PFSK-1 (cell line): Measurements from ENCODE around the gene KDM1A.

Experiments used
- FOXP2 ChIP-seq: optimal IDR thresholded peaks from 2 replicates; pipeline ENCODE3; 2011; ENCODE audit warnings: borderline replicate concordance, control low read depth, inconsistent platforms; ENCODE audit not compliant: insufficient read depth; ENCODE audit errors: extremely low read length, extremely low read depth
- POLR2AphosphoS5 ChIP-seq: IDR thresholded peaks from 2 replicates; pipeline ENCODE4 v1.6.1; 2012; ENCODE audit warnings: low read depth, mild to moderate bottlenecking, control low read depth, low read length, moderate library complexity
- REST ChIP-seq, 2 experiments: IDR thresholded peaks; 2 replicates each; pipeline versions ENCODE4 v1.6.1 to v1.8.0; 2011 to 2012; ENCODE audit warnings: low read depth in 2 of 2, low read length in 2 of 2, control low read depth in 1 of 2, inconsistent platforms in 1 of 2, mild to moderate bottlenecking in 1 of 2, moderate library complexity in 1 of 2; ENCODE audit not compliant: insufficient read depth in 1 of 2
- SIN3A ChIP-seq: IDR thresholded peaks from 2 replicates; pipeline ENCODE4 v1.6.1; 2012; ENCODE audit warnings: mild to moderate bottlenecking, low read length, moderate library complexity, borderline replicate concordance; ENCODE audit not compliant: insufficient read depth
- TAF1 ChIP-seq: IDR thresholded peaks from 2 replicates; pipeline ENCODE4 v1.6.1; 2012; ENCODE audit warnings: low read length, control low read depth, borderline replicate concordance; ENCODE audit not compliant: insufficient read depth

KDM1A gene

GRCh38 chr1:23081376-23081775 is 62.1 kb downstream of the KDM1A start:
- TF ChIP-seq FOXP2 (no peak), REST (IDR thresholded peaks at IDR 0.05; ENCODE audit: insufficient read depth in 1 of 2, low read depth in 2 of 2, low read length in 2 of 2) (no peak), POLR2AphosphoS5 (no peak), SIN3A (no peak), TAF1 (no peak)

- no peak for TF ChIP-seq FOXP2
- 0 out of 2 replicates have a peak, but pooled peaks have one; percentile 14 for TF ChIP-seq POLR2AphosphoS5
- no peak for TF ChIP-seq REST (IDR thresholded peaks at IDR 0.05; ENCODE audit: insufficient read depth in 1 of 2, low read depth in 2 of 2, low read length in 2 of 2)
These were observed 64.6 kb downstream of the KDM1A start for GRCh38 chr1:23083714-23084480.

DNA sequence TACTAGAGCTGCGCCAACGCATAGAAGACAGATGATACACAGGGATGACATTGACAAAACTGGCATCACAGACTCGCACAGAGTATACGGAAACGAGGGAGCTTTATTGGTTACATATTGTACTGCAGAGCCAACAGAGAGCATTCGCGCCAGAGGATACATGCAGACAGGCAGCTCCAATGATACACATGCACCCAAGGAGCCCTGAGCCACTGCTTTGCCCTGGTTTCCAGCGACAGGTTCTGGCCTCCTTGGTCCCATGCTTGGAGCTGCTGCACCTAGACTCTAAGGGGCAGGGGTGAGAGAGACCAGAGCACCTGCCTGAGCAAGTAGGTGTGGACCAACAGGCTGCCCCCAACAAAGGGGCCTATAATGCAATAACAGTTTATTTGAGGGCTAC is 65.6 kb downstream of the KDM1A start:
- TF ChIP-seq SIN3A: no peak
- no peak for TF ChIP-seq FOXP2
- TF ChIP-seq TAF1: no peak
- no peak for TF ChIP-seq REST (IDR thresholded peaks at IDR 0.05; ENCODE audit: insufficient read depth in 1 of 2, low read depth in 2 of 2, low read length in 2 of 2)
- no peak for TF ChIP-seq POLR2AphosphoS5

DNA sequence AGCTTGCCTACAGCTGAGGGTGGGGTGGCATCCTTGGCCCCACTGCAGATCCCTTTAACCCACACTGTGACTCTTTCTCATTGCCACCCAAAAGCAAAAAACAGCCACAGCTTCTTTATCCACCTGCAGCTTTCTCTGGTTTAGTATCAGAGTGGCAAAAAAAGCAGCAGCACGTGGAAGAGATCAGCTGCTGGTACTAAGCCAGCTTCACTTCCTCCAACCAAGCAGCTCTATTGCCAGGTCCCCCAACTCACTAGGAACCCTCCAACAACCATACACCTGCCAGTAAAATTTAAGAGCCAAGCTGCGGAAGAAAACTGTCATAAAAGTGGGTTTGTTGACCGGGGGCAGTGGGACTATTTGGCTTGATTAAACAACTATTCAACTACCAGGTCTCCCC is 66.4 kb downstream of the KDM1A start:
- TF ChIP-seq TAF1: no peak
- no peak for TF ChIP-seq FOXP2
- TF ChIP-seq POLR2AphosphoS5: no peak
- no peak for TF ChIP-seq REST (IDR thresholded peaks at IDR 0.05; ENCODE audit: insufficient read depth in 1 of 2, low read depth in 2 of 2, low read length in 2 of 2)
- TF ChIP-seq SIN3A: no peak
